B cell (primary cell): ENCODE results near the gene LAMC2. TPM values are rescaled to one million over a fixed set of nuclear protein-coding genes. Genes with fewer than 3 reads are reported as not detected.

Experiments used
- ATAC-seq: fragments of 200-7000 bp; cut with Tn5 transposase; one replicate; pipeline ENCODE4 v1.10.0; 2021; ENCODE audit warnings: low read depth, mild to moderate bottlenecking, moderate number of reproducible peaks, moderate library complexity
- CTCF ChIA-PET: fragments of 350-600 bp; sonication (Branson Sonifier 250); formaldehyde crosslinking; loops from one replicate; lab custom pipeline; 2021; ENCODE audit warnings: antibody characterized with exemption, inconsistent platforms; lab: Charles Lee
- POLR2A ChIA-PET: fragments of 350-600 bp; sonication (Branson Sonifier 250); formaldehyde crosslinking; loops from one replicate; lab custom pipeline; 2021; ENCODE audit warnings: antibody characterized with exemption; lab: Charles Lee
- DNase-seq: peaks from one replicate; pipeline ENCODE4 v3.0.0; 2013
- H2AFZ ChIP-seq: 2 replicates; pipeline ENCODE4 v1.6.1; 2012; ENCODE audit warnings: mild to moderate bottlenecking, low read depth, low read length; ENCODE audit not compliant: insufficient read depth, poor library complexity, severe bottlenecking
- H3K27ac ChIP-seq, 2 donors: 1 replicate in 1 of 2; 2 replicates in 1 of 2; pipeline ENCODE4 v1.5.1; 2012 to 2013; ENCODE audit warnings: low read length in 2 of 2, mild to moderate bottlenecking in 2 of 2, moderate library complexity in 1 of 2
- H3K27me3 ChIP-seq, 4 experiments: fragments of 200-600 bp in 1 of 4; sonication (generic) in 1 of 4; replicated peaks in 1 of 4; 1 replicate in 2 of 4; 2 replicates in 2 of 4; pipeline versions ENCODE4 v1.6.1 to v1.7.0; 2013 to 2016; ENCODE audit warnings: low read length in 3 of 4, mild to moderate bottlenecking in 2 of 4, mixed read lengths in 1 of 4, moderate library complexity in 1 of 4; ENCODE audit not compliant: insufficient read depth in 4 of 4, control insufficient read depth in 3 of 4; ENCODE audit errors: control extremely low read depth in 1 of 4
- H3K36me3 ChIP-seq, 2 experiments: replicated peaks in 1 of 2; 1 replicate in 1 of 2; 2 replicates in 1 of 2; pipeline versions ENCODE4 v1.6.1 to v1.7.1; 2013; ENCODE audit warnings: low read length in 1 of 2; ENCODE audit not compliant: insufficient read depth in 2 of 2, control insufficient read depth in 1 of 2; ENCODE audit errors: control extremely low read depth in 1 of 2, extremely low read depth in 1 of 2
- H3K4me1 ChIP-seq, 2 donors: fragments of 200-600 bp in 1 of 2; sonication (generic) in 1 of 2; 1 replicate in 1 of 2; 2 replicates in 1 of 2; pipeline versions ENCODE4 v1.5.1 to v1.6.1; 2013 to 2017; ENCODE audit warnings: low read length in 2 of 2; ENCODE audit not compliant: control insufficient read depth in 2 of 2, insufficient read depth in 2 of 2
- H3K4me2 ChIP-seq: replicated peaks from 2 replicates; pipeline ENCODE3; 2012; ENCODE audit warnings: mild to moderate bottlenecking, low read depth, low read length; ENCODE audit not compliant: poor library complexity, severe bottlenecking
- H3K4me3 ChIP-seq, 5 experiments: fragments of 200-600 bp in 1 of 5; sonication (generic) in 1 of 5; 1 replicate in 3 of 5; 2 replicates in 2 of 5; pipeline versions ENCODE4 v1.5.1 to v1.7.0; 2011 to 2016; ENCODE audit warnings: low read length in 4 of 5, mild to moderate bottlenecking in 4 of 5, low read depth in 2 of 5, control low read depth in 1 of 5, moderate library complexity in 1 of 5; ENCODE audit not compliant: insufficient read depth in 1 of 5; ENCODE audit errors: control extremely low read depth in 1 of 5, extremely low read depth in 1 of 5
- H3K79me2 ChIP-seq: fragments of 200-600 bp; sonication (generic); one replicate; pipeline ENCODE4 v1.6.0; 2016; ENCODE audit warnings: low read length; ENCODE audit not compliant: control insufficient read depth, insufficient read depth
- H3K9ac ChIP-seq: fragments of 200-600 bp; sonication (generic); 2 replicates; pipeline ENCODE4 v1.6.1; 2017; ENCODE audit warnings: mild to moderate bottlenecking, low read length, moderate library complexity
- H3K9me3 ChIP-seq, 3 donors: one replicate each; pipeline versions ENCODE4 v1.6.1 to v1.7.1; 2013; ENCODE audit warnings: low read length in 2 of 3; ENCODE audit not compliant: control insufficient read depth in 2 of 3, insufficient read depth in 1 of 3; ENCODE audit errors: control extremely low read depth in 1 of 3
- H4K20me1 ChIP-seq: 2 replicates; pipeline ENCODE4 v1.6.0; 2012; ENCODE audit warnings: mild to moderate bottlenecking, low read length; ENCODE audit not compliant: insufficient read depth, control insufficient read depth, poor library complexity, severe bottlenecking
- H3K27ac Mint-ChIP-seq: one replicate; pipeline ENCODE4 v1.8.0; 2021; ENCODE audit warnings: mixed read lengths
- H3K27me3 Mint-ChIP-seq: one replicate; pipeline ENCODE4 v1.8.0; 2021; ENCODE audit warnings: mixed read lengths
- H3K4me1 Mint-ChIP-seq: one replicate; pipeline ENCODE4 v1.8.0; 2021; ENCODE audit warnings: mixed read lengths
- H3K4me3 Mint-ChIP-seq: one replicate; pipeline ENCODE4 v1.8.0; 2021; ENCODE audit warnings: mixed read lengths
- H3K9me3 Mint-ChIP-seq: one replicate; pipeline ENCODE4 v1.8.0; 2022; ENCODE audit warnings: mixed read lengths; ENCODE audit not compliant: insufficient read depth
- EZH2 ChIP-seq: IDR thresholded peaks from 2 replicates; pipeline ENCODE4 v1.6.1; 2012; ENCODE audit warnings: borderline replicate concordance, low read depth, mild to moderate bottlenecking, moderate library complexity, low read length; ENCODE audit not compliant: insufficient read depth, poor library complexity, severe bottlenecking
- WGBS: methylation state at CpG from one replicate; pipeline ENCODE4 v1.1.5; 2013; ENCODE audit warnings: missing lambda C conversion rate; ENCODE audit not compliant: insufficient coverage; 5-methylcytosine and 5-hydroxymethylcytosine counted together
- intact Hi-C: fragments of 100-400 bp; cut with micrococcal nuclease; formaldehyde crosslinking; loops from one replicate; pipeline ENCODE4 v1.10.0; 2022
- polyA plus RNA-seq: library from polyadenylated mRNA; depleted of rRNA; stranded (reverse); fragments of >200 nt; gene quantifications from 2 replicates; pipeline ENCODE4 v1.2.3, GENCODE V29; 2012
- total RNA-seq, 2 donors: library from RNA; stranded (reverse); fragments of 120-200 nt in 1 of 2; gene quantifications; 1 replicate in 1 of 2; 2 replicates in 1 of 2; pipeline versions ENCODE4 v1.2.3 to v1.2.4, GENCODE V29; 2013 to 2022
- TF ChIP-seq, protein P1 (sequence below): fragments of 200-600 bp; IDR thresholded peaks from one replicate; pipeline ENCODE4 v1.8.0; 2022; ENCODE audit warnings: antibody characterized with exemption, mild to moderate bottlenecking

The LAMC2 gene
- total and polyA plus RNA-seq, 2 donors (not counting 1 experiment from before 2014, with no cell fraction given): not detected

GRCh38 chr1:183180218-183180617, 5.8 kb upstream of the LAMC2 start:
- Histone ChIP-seq H3K4me2 (no peak overlapping the region), H3K9me3 (no peaks in the 10 kb centered on the region), H3K9ac (no peak overlapping the region), H2AFZ (no peak overlapping the region), H3K79me2 (no peaks in the 10 kb centered on the region), H3K4me3 (no peak overlapping the region), H3K27ac (no peak overlapping the region), H3K36me3 (no peaks in the 10 kb centered on the region), H3K27me3 (peaks cover 0 to 3% (median 0%) of the 10 kb centered on the region in 4 experiments), H4K20me1 (no peaks in the 10 kb centered on the region), H3K4me1 (peaks cover 5 to 11% of the 10 kb centered on the region in 2 donors)
- no peak overlapping the region for H3K4me3 Mint-ChIP-seq
- no peak for ATAC-seq
- H3K4me1 Mint-ChIP-seq: peaks cover 11% of the 10 kb centered on the region
- WGBS: 15% methylated on average over 2 of the region's 3 CpGs
- intact Hi-C loops: no loop called here
- no peaks in the 10 kb centered on the region for H3K9me3 Mint-ChIP-seq
- DNase-seq: no peak
- TF ChIP-seq EZH2: no peak
- H3K27ac Mint-ChIP-seq: no peak overlapping the region
- ChIA-PET POLR2A (no interaction called here), CTCF (no interaction called here)
- no peaks in the 10 kb centered on the region for H3K27me3 Mint-ChIP-seq

GRCh38 chr1:183180634-183181056, 5.4 kb upstream of the LAMC2 start:
- H3K4me1 ChIP-seq: peaks cover 5 to 11% of the 10 kb centered on the region in 2 donors
- peaks cover 0 to 6% (median 0%) of the 10 kb centered on the region in 4 experiments for H3K27me3 ChIP-seq
- no peak for TF ChIP-seq EZH2
- TF ChIP-seq, protein P1, sequence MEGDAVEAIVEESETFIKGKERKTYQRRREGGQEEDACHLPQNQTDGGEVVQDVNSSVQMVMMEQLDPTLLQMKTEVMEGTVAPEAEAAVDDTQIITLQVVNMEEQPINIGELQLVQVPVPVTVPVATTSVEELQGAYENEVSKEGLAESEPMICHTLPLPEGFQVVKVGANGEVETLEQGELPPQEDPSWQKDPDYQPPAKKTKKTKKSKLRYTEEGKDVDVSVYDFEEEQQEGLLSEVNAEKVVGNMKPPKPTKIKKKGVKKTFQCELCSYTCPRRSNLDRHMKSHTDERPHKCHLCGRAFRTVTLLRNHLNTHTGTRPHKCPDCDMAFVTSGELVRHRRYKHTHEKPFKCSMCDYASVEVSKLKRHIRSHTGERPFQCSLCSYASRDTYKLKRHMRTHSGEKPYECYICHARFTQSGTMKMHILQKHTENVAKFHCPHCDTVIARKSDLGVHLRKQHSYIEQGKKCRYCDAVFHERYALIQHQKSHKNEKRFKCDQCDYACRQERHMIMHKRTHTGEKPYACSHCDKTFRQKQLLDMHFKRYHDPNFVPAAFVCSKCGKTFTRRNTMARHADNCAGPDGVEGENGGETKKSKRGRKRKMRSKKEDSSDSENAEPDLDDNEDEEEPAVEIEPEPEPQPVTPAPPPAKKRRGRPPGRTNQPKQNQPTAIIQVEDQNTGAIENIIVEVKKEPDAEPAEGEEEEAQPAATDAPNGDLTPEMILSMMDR: no peak
- Mint-ChIP-seq H3K27ac (no peak overlapping the region), H3K4me1 (peaks cover 11% of the 10 kb centered on the region), H3K27me3 (peaks cover 3% of the 10 kb centered on the region), H3K9me3 (no peaks in the 10 kb centered on the region), H3K4me3 (no peak overlapping the region)
- H3K4me2 ChIP-seq: no peak overlapping the region
- ATAC-seq (peak; percentile 24), DNase-seq (peak; percentile 24)
- no peaks in the 10 kb centered on the region for H3K36me3 ChIP-seq
- POLR2A ChIA-PET: no interaction called here
- no CpG with 5 or more reads among the region's 3 CpGs for WGBS
- no peak overlapping the region for H3K4me3 ChIP-seq
- no peak overlapping the region for H3K9ac ChIP-seq
- no peak overlapping the region for H2AFZ ChIP-seq
- CTCF ChIA-PET: no interaction called here
- intact Hi-C loops: no loop called here
- no peaks in the 10 kb centered on the region for H3K79me2 ChIP-seq
- no peaks in the 10 kb centered on the region for H4K20me1 ChIP-seq
- H3K9me3 ChIP-seq: no peaks in the 10 kb centered on the region
- no peak overlapping the region for H3K27ac ChIP-seq
